ENCODE measurements around the gene TULP1.
A peak's percentile ranks its signal among the peaks of the same experiment; 100 is the strongest.

TULP1 gene

GRCh38 chr6:35507221-35507620 is 5.5 kb downstream of the TULP1 start:
- Histone ChIP-seq H3K9ac (ENCODE audit: low read depth, low read length) (no peak overlapping the region), H3K4me3 (ENCODE audit: low read length) (no peak overlapping the region), H3K36me3 (ENCODE audit: insufficient read depth, low read length) (no peaks in the 10 kb centered on the region), H3K4me1 (ENCODE audit: control insufficient read depth, insufficient read depth, low read length) (peaks cover 6% of the 10 kb centered on the region), H3K27me3 (ENCODE audit: control insufficient read depth, insufficient read depth, low read length) (peaks cover 45% of the 10 kb centered on the region), H3K4me2 (ENCODE audit: low read length) (no peak overlapping the region), H3K9me3 (replicated peaks; ENCODE audit: low read length) (no peaks in the 10 kb centered on the region)

- H3K27me3 ChIP-seq (ENCODE audit: control insufficient read depth, insufficient read depth, low read length) = peaks cover 44% of the 10 kb centered on the region
- H3K9ac ChIP-seq (ENCODE audit: low read depth, low read length) = no peak overlapping the region
- no peaks in the 10 kb centered on the region for H3K36me3 ChIP-seq (ENCODE audit: insufficient read depth, low read length)
- H3K4me2 ChIP-seq (ENCODE audit: low read length) = no peak overlapping the region
- no peaks in the 10 kb centered on the region for H3K9me3 ChIP-seq (replicated peaks; ENCODE audit: low read length)
- peaks cover 6% of the 10 kb centered on the region for H3K4me1 ChIP-seq (ENCODE audit: control insufficient read depth, insufficient read depth, low read length)
- H3K4me3 ChIP-seq (ENCODE audit: low read length) = no peak overlapping the region
Observed at GRCh38 chr6:35506536-35506935, 6.2 kb downstream of the TULP1 start.

- Histone ChIP-seq H3K9ac (ENCODE audit: low read depth, low read length) (no peak overlapping the region), H3K4me3 (ENCODE audit: low read length) (no peak overlapping the region), H3K4me1 (ENCODE audit: control insufficient read depth, insufficient read depth, low read length) (peaks cover 8% of the 10 kb centered on the region), H3K27me3 (ENCODE audit: control insufficient read depth, insufficient read depth, low read length) (peaks cover 38% of the 10 kb centered on the region), H3K36me3 (ENCODE audit: insufficient read depth, low read length) (no peaks in the 10 kb centered on the region), H3K9me3 (replicated peaks; ENCODE audit: low read length) (no peaks in the 10 kb centered on the region), H3K4me2 (ENCODE audit: low read length) (no peak overlapping the region)
Observed at GRCh38 chr6:35505999-35506412, 6.7 kb downstream of the TULP1 start.

- Histone ChIP-seq H3K4me3 (ENCODE audit: low read length) (no peak overlapping the region), H3K4me2 (ENCODE audit: low read length) (no peak overlapping the region), H3K9me3 (replicated peaks; ENCODE audit: low read length) (no peaks in the 10 kb centered on the region), H3K27me3 (ENCODE audit: control insufficient read depth, insufficient read depth, low read length) (peaks cover 17% of the 10 kb centered on the region), H3K9ac (ENCODE audit: low read depth, low read length) (no peak overlapping the region), H3K4me1 (ENCODE audit: control insufficient read depth, insufficient read depth, low read length) (peaks cover 22% of the 10 kb centered on the region), H3K36me3 (ENCODE audit: insufficient read depth, low read length) (no peaks in the 10 kb centered on the region)
Observed at GRCh38 chr6:35503534-35503933, 9.2 kb downstream of the TULP1 start.

- Histone ChIP-seq H3K36me3 (ENCODE audit: insufficient read depth, low read length) (no peaks in the 10 kb centered on the region), H3K4me2 (ENCODE audit: low read length) (no peak overlapping the region), H3K4me3 (ENCODE audit: low read length) (no peak overlapping the region), H3K9ac (ENCODE audit: low read depth, low read length) (no peak overlapping the region), H3K9me3 (replicated peaks; ENCODE audit: low read length) (no peaks in the 10 kb centered on the region), H3K27me3 (ENCODE audit: control insufficient read depth, insufficient read depth, low read length) (peaks cover 17% of the 10 kb centered on the region), H3K4me1 (ENCODE audit: control insufficient read depth, insufficient read depth, low read length) (peaks cover 30% of the 10 kb centered on the region)
Observed at GRCh38 chr6:35501784-35502183, 10.9 kb downstream of the TULP1 start.

DNA sequence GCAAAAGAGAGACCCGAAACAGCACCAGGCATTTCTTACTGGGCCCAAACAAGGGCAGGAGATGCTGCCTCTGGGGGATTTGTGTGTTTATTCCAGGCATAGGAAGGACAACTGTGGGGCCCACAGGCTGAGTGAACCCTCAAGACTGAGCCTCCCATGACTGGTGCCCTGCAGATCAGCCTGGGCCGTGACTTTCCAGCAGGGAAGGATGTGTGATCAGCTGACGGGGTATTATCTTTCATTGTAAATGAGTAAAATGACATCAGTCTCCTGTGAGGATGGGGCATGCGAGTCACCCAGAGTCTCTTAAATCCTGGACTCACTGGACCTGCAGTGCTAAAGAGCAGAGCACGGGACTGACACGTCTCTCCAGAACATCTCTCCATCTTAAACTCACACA is 11.9 kb downstream of the TULP1 start:
- H3K9me3 ChIP-seq (replicated peaks; ENCODE audit: low read length) = no peaks in the 10 kb centered on the region
- no peak overlapping the region for H3K9ac ChIP-seq (ENCODE audit: low read depth, low read length)
- peaks cover 8% of the 10 kb centered on the region for H3K27me3 ChIP-seq (ENCODE audit: control insufficient read depth, insufficient read depth, low read length)
- peaks cover 31% of the 10 kb centered on the region for H3K4me1 ChIP-seq (ENCODE audit: control insufficient read depth, insufficient read depth, low read length)
- H3K4me2 ChIP-seq (ENCODE audit: low read length) = peak overlapping the region; percentile 11
- H3K36me3 ChIP-seq (ENCODE audit: insufficient read depth, low read length) = no peaks in the 10 kb centered on the region
- H3K4me3 ChIP-seq (ENCODE audit: low read length) = no peak overlapping the region

DNA sequence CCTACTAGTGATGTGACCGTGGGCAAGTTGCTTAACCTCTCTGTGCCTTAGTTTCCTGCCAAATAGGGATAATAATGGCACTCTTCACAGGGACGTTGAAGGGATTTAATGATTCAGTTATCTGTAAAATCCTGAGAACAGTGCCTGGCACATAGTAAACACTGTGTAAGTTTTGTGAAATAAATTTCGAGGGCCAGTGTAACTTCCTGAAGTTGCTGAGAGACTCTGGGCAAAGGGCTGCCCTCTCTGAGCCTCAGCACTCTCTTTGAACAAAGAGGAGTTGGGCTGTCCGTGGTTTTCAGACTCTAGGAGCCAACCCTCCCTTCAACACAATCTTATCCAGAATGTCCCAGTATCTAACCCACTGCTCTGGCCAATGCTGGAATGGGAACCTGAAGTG is 13.3 kb downstream of the TULP1 start:
- Histone ChIP-seq H3K9ac (ENCODE audit: low read depth, low read length) (no peak overlapping the region), H3K4me3 (ENCODE audit: low read length) (no peak overlapping the region), H3K27me3 (ENCODE audit: control insufficient read depth, insufficient read depth, low read length) (peaks cover 8% of the 10 kb centered on the region), H3K9me3 (replicated peaks; ENCODE audit: low read length) (no peaks in the 10 kb centered on the region), H3K36me3 (ENCODE audit: insufficient read depth, low read length) (no peaks in the 10 kb centered on the region), H3K4me1 (ENCODE audit: control insufficient read depth, insufficient read depth, low read length) (peaks cover 45% of the 10 kb centered on the region), H3K4me2 (ENCODE audit: low read length) (no peak overlapping the region)

DNA sequence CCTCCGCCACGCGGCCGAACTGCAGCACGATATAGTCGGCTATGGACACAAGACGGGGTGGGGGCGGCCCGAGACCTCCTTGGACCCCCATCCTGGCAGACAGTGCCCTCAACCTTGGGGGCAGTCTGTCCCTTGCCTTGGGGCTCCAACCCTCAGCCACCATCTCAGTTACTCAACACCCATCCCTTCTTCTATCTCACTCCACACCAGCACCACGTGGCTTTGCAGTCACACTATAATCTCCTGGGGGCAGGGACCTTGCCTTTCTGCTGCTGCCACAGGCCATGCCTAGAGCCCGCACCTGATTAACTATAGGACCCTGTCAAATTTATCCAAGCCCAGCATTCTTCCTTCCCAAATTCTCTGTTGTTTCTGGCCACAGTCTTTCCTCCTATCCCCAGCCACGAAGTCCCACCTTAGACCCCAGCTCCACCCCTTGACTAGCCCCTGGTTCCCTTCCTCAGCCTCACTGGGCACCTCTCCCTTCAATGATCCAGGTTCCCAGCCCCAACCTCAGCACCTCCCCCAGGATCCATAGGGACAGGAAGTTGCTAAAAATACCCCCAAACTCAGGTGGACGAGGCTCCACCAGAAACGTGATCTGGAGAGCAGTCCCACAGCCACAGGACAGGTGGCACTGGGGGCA is 14.2 kb downstream of the TULP1 start:
- Histone ChIP-seq H3K9ac (ENCODE audit: low read depth, low read length) (peak overlapping the region; percentile 99), H3K4me3 (ENCODE audit: low read length) (peak overlapping the region; percentile 79), H3K27me3 (ENCODE audit: control insufficient read depth, insufficient read depth, low read length) (peaks cover 5% of the 10 kb centered on the region), H3K4me1 (ENCODE audit: control insufficient read depth, insufficient read depth, low read length) (peaks cover 53% of the 10 kb centered on the region), H3K9me3 (replicated peaks; ENCODE audit: low read length) (no peaks in the 10 kb centered on the region), H3K4me2 (ENCODE audit: low read length) (peak overlapping the region; percentile 94), H3K36me3 (ENCODE audit: insufficient read depth, low read length) (peaks cover 1% of the 10 kb centered on the region)

- H3K36me3 ChIP-seq (ENCODE audit: insufficient read depth, low read length) = peaks cover 5% of the 10 kb centered on the region
- no peaks in the 10 kb centered on the region for H3K27me3 ChIP-seq (ENCODE audit: control insufficient read depth, insufficient read depth, low read length)
- H3K4me3 ChIP-seq (ENCODE audit: low read length) = peak overlapping the region; percentile 79
- peak overlapping the region; percentile 99 for H3K9ac ChIP-seq (ENCODE audit: low read depth, low read length)
- no peaks in the 10 kb centered on the region for H3K9me3 ChIP-seq (replicated peaks; ENCODE audit: low read length)
- H3K4me1 ChIP-seq (ENCODE audit: control insufficient read depth, insufficient read depth, low read length) = peaks cover 58% of the 10 kb centered on the region
- H3K4me2 ChIP-seq (ENCODE audit: low read length) = peak overlapping the region; percentile 94
Observed at GRCh38 chr6:35497571-35498421, 14.9 kb downstream of the TULP1 start.

DNA sequence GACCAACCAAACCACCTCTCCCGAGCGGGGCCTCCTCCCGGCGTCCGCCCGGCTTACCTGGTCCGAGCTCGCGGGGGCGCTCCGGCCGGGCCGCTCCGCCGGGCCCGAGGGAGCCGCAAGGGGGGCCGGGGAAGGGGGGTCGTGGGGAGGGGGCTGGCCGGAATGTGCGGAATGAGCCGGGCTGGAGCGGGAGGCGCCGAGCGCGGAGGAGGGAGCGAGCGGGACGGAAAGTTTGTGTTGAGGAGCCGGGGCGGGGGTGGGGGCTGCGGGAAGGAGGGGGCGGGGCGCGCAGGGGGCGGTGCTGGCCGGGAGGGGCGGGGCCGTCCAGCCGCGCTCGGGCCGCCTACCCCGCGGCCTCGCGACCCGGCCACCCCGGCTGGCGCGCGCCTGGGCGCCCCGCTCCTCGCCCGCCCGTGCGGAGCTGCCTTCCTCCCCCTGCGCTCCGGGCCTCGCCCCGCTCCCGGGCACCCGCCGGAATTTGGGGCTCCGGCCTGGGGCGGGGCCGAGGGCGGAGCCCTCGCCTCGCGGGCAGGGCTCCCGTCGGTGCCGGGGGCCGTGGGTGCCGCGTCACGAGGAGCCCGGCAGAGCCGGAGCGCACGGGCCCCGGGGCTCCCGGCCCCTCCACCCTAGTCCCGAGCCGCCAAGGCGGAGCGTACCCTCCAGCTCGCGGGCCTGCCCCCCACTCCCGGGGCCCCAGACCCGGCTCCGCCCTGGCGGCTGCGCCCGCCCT is 15.7 kb downstream of the TULP1 start, which contains the start of gene TEAD3:
Gene TEAD3, minus strand, starts transcription at position 239 of the 730 bp plus-strand sequence.
- H3K9ac ChIP-seq (ENCODE audit: low read depth, low read length) = peak within 1 kb of the TSS; percentile 99
- H3K36me3 ChIP-seq (ENCODE audit: insufficient read depth, low read length) = peaks cover 5% of the 10 kb centered on the region
- H3K4me3 ChIP-seq (ENCODE audit: low read length) = peak within 1 kb of the TSS; percentile 79
- no peaks in the 10 kb centered on the region for H3K27me3 ChIP-seq (ENCODE audit: control insufficient read depth, insufficient read depth, low read length)
- H3K4me2 ChIP-seq (ENCODE audit: low read length) = peak within 1 kb of the TSS; percentile 97
- H3K9me3 ChIP-seq (replicated peaks; ENCODE audit: low read length) = no peaks in the 10 kb centered on the region
- peaks cover 66% of the 10 kb centered on the region for H3K4me1 ChIP-seq (ENCODE audit: control insufficient read depth, insufficient read depth, low read length)

DNA sequence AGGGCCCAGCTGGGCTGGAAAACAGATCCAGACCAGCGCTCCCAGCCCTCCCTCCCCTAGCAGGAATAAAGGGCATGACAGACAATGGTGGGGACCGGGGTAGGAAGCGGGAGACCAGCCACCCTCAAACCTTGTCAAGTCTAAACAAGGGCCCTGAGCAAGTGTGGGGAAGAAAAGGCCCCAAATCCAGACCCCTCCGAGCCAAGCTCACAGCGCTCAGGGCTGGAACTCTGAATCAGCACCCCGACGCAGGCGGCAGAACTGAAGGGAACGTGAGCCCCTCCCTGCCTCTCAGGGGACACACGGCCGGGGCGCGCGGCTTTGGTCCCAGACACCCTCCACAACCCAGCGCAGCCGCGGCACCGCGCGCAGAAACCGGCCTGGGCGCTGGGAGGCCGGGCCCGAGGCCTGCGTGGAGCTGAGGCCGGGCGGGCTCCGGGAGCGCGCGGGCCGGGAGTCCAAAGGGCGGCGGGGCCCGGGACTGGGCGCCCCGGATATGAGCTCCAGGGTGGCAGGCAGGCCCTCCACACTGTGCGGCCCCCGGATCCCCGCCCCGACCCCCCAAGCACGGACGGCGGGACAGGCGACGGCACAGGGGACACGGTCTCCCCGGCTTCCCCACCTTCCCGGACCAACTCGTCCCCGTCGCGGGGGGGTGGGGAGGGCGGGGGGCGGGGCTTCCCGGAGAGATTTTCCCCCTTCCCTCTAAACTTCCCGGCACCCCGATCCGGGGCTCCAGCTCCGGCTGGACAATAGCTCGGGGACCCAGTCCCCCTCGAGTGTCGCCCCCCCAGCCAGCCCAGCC is 16.5 kb downstream of the TULP1 start:
- peak overlapping the region; percentile 84 for H3K9ac ChIP-seq (ENCODE audit: low read depth, low read length)
- peaks cover 73% of the 10 kb centered on the region for H3K4me1 ChIP-seq (ENCODE audit: control insufficient read depth, insufficient read depth, low read length)
- H3K36me3 ChIP-seq (ENCODE audit: insufficient read depth, low read length) = peaks cover 5% of the 10 kb centered on the region
- no peaks in the 10 kb centered on the region for H3K27me3 ChIP-seq (ENCODE audit: control insufficient read depth, insufficient read depth, low read length)
- no peaks in the 10 kb centered on the region for H3K9me3 ChIP-seq (replicated peaks; ENCODE audit: low read length)
- H3K4me2 ChIP-seq (ENCODE audit: low read length) = peak overlapping the region; percentile 97
- peak overlapping the region; percentile 79 for H3K4me3 ChIP-seq (ENCODE audit: low read length)

All from skeletal muscle satellite cell (primary cell).